H9 (cell line): ENCODE results near the gene SORCS2. TPM values are rescaled to one million over a fixed set of nuclear protein-coding genes. Genes with fewer than 3 reads are reported as not detected.

Experiments used
- DNase-seq: peaks from one replicate; pipeline ENCODE4 v3.0.0-alpha.2; 2017
- H2AFZ ChIP-seq: one replicate; pipeline ENCODE4 v1.6.1; 2013; ENCODE audit warnings: mild to moderate bottlenecking, low read length, control low read depth, moderate library complexity
- H2AK5ac ChIP-seq: 2 replicates; pipeline ENCODE4 v1.6.1; 2013; ENCODE audit warnings: low read length, control low read depth, mixed read lengths; ENCODE audit not compliant: insufficient read length
- H2BK120ac ChIP-seq: one replicate; pipeline ENCODE4 v1.6.1; 2013; ENCODE audit warnings: low read depth, mild to moderate bottlenecking, low read length, control low read depth, inconsistent platforms; ENCODE audit not compliant: poor library complexity, severe bottlenecking
- H2BK12ac ChIP-seq: 2 replicates; pipeline ENCODE4 v1.6.1; 2013; ENCODE audit warnings: low read length, control low read depth, mixed read lengths, low read depth; ENCODE audit not compliant: insufficient read length
- H2BK15ac ChIP-seq: 2 replicates; pipeline ENCODE4 v1.6.1; 2013; ENCODE audit warnings: low read depth, low read length, control low read depth
- H2BK20ac ChIP-seq: one replicate; pipeline ENCODE4 v1.6.1; 2013; ENCODE audit warnings: low read depth, mild to moderate bottlenecking, low read length, control low read depth, inconsistent platforms; ENCODE audit not compliant: poor library complexity, severe bottlenecking
- H2BK5ac ChIP-seq: 2 replicates; pipeline ENCODE4 v1.6.1; 2013; ENCODE audit warnings: low read length, control low read depth, mixed read lengths; ENCODE audit not compliant: insufficient read length
- H3K14ac ChIP-seq: 2 replicates; pipeline ENCODE4 v1.6.1; 2013; ENCODE audit warnings: low read length, control low read depth; ENCODE audit not compliant: insufficient read depth
- H3K18ac ChIP-seq: 2 replicates; pipeline ENCODE4 v1.6.1; 2013; ENCODE audit warnings: low read depth, mild to moderate bottlenecking, mixed read lengths, low read length, control low read depth; ENCODE audit not compliant: insufficient read length
- H3K23ac ChIP-seq: 2 replicates; pipeline ENCODE4 v1.6.1; 2013; ENCODE audit warnings: low read length, control low read depth, mixed read lengths, low read depth; ENCODE audit not compliant: insufficient read length
- H3K23me2 ChIP-seq: 2 replicates; pipeline ENCODE4 v1.6.1; 2013; ENCODE audit warnings: low read depth, mild to moderate bottlenecking, mixed read lengths, low read length, control low read depth; ENCODE audit not compliant: insufficient read length, poor library complexity, severe bottlenecking
- H3K27ac ChIP-seq: 2 replicates; pipeline ENCODE4 v1.5.1; 2013; ENCODE audit warnings: low read length, control low read depth, mixed read lengths, low read depth; ENCODE audit not compliant: insufficient read length
- H3K27me3 ChIP-seq: 2 replicates; pipeline ENCODE4 v1.6.1; 2013; ENCODE audit warnings: low read length, control low read depth, inconsistent platforms; ENCODE audit not compliant: insufficient read depth
- H3K4ac ChIP-seq: 2 replicates; pipeline ENCODE4 v1.6.1; 2013; ENCODE audit warnings: low read depth, mild to moderate bottlenecking, control low read depth, inconsistent platforms, low read length, moderate library complexity
- H3K4me1 ChIP-seq: 2 replicates; pipeline ENCODE4 v1.6.1; 2013; ENCODE audit warnings: low read length, control low read depth, inconsistent platforms; ENCODE audit not compliant: insufficient read depth
- H3K4me2 ChIP-seq: 2 replicates; pipeline ENCODE4 v1.6.1; 2013; ENCODE audit warnings: low read length, control low read depth, mixed read lengths; ENCODE audit not compliant: insufficient read length, insufficient read depth
- H3K56ac ChIP-seq: 2 replicates; pipeline ENCODE4 v1.6.1; 2013; ENCODE audit warnings: low read depth, mild to moderate bottlenecking, mixed read lengths, low read length, control low read depth; ENCODE audit not compliant: insufficient read length
- H3K79me1 ChIP-seq: 2 replicates; pipeline ENCODE4 v1.6.1; 2013; ENCODE audit warnings: low read depth, mild to moderate bottlenecking, moderate library complexity, low read length, control low read depth, inconsistent platforms; ENCODE audit not compliant: insufficient read depth, poor library complexity, severe bottlenecking
- H3K79me2 ChIP-seq: 2 replicates; pipeline ENCODE4 v1.6.1; 2013; ENCODE audit warnings: low read length, control low read depth, inconsistent platforms; ENCODE audit not compliant: insufficient read depth
- H3K9ac ChIP-seq: 2 replicates; pipeline ENCODE4 v1.6.1; 2013; ENCODE audit warnings: low read length, control low read depth, mixed read lengths; ENCODE audit not compliant: insufficient read length; ENCODE audit errors: extremely low read depth
- H3K9me3 ChIP-seq: one replicate; pipeline ENCODE4 v1.6.1; 2013; ENCODE audit warnings: low read depth, low read length, inconsistent platforms; ENCODE audit not compliant: control insufficient read depth
- H3T11ph ChIP-seq: one replicate; pipeline ENCODE4 v1.6.1; 2013; ENCODE audit warnings: mild to moderate bottlenecking, low read length, control low read depth, inconsistent platforms
- H4K20me1 ChIP-seq: one replicate; pipeline ENCODE4 v1.6.1; 2013; ENCODE audit not compliant: control insufficient read depth, insufficient read length, insufficient read depth
- H4K5ac ChIP-seq: 2 replicates; pipeline ENCODE4 v1.6.1; 2013; ENCODE audit warnings: low read depth, mild to moderate bottlenecking, mixed read lengths, low read length, control low read depth; ENCODE audit not compliant: insufficient read length
- H4K8ac ChIP-seq: replicated peaks from 2 replicates; pipeline ENCODE4 v1.6.1; 2013; ENCODE audit warnings: low read length, control low read depth, mixed read lengths, low read depth; ENCODE audit not compliant: insufficient read length
- H4K91ac ChIP-seq: 2 replicates; pipeline ENCODE4 v1.6.1; 2013; ENCODE audit warnings: low read depth, mild to moderate bottlenecking, moderate library complexity, mixed read lengths, low read length, control low read depth; ENCODE audit not compliant: insufficient read length
- H3K27ac Mint-ChIP-seq, 3 experiments: 2 replicates in 2 of 3; 3 replicates in 1 of 3; pipeline ENCODE4 v1.8.0; 2020 to 2021; ENCODE audit warnings: mixed read lengths in 3 of 3, mild to moderate bottlenecking in 1 of 3, moderate library complexity in 1 of 3
- H3K27me3 Mint-ChIP-seq: 2 replicates; pipeline ENCODE4 v1.8.0; 2021; ENCODE audit warnings: low read depth, mild to moderate bottlenecking, moderate library complexity, mixed read lengths
- H3K36me3 Mint-ChIP-seq, 3 experiments: 2 replicates in 2 of 3; 3 replicates in 1 of 3; pipeline ENCODE4 v1.8.0; 2020 to 2021; ENCODE audit warnings: low read depth in 3 of 3, mixed read lengths in 3 of 3; ENCODE audit not compliant: insufficient read depth in 1 of 3
- H3K4me1 Mint-ChIP-seq, 2 experiments: 2 replicates each; pipeline ENCODE4 v1.8.0; 2020; ENCODE audit warnings: mixed read lengths in 2 of 2
- H3K4me3 Mint-ChIP-seq, 2 experiments: 2 replicates in 1 of 2; 3 replicates in 1 of 2; pipeline ENCODE4 v1.8.0; 2020 to 2021; ENCODE audit warnings: mild to moderate bottlenecking in 2 of 2, mixed read lengths in 2 of 2, moderate library complexity in 1 of 2
- H3K9me3 Mint-ChIP-seq, 2 experiments: 2 replicates in 1 of 2; 3 replicates in 1 of 2; pipeline ENCODE4 v1.8.0; 2020; ENCODE audit warnings: mild to moderate bottlenecking in 2 of 2, mixed read lengths in 2 of 2, moderate library complexity in 1 of 2
- WGBS: extraction: QIAGEN DNeasy Blood & Tissue Kit; methylation state at CpG from one replicate; pipeline ENCODE4 v1.1.7; 2013; ENCODE audit warnings: missing lambda C conversion rate, low lambda C conversion rate, mixed read lengths; ENCODE audit not compliant: insufficient read length; ENCODE audit errors: extremely low coverage; 5-methylcytosine and 5-hydroxymethylcytosine counted together
- total RNA-seq: library from RNA; stranded (reverse); gene quantifications from 2 replicates; pipeline ENCODE4 v1.2.1, GENCODE V29; 2021
- TF ChIP-seq, protein P1 (sequence below): fragments of 200-600 bp; sonication (generic); conservative IDR thresholded peaks from 3 replicates; pipeline ENCODE4 v1.8.0; 2021; ENCODE audit warnings: antibody characterized with exemption, mild to moderate bottlenecking

SORCS2 gene
- total RNA-seq, 1 experiment from 2014 or later, result 0.57 TPM

DNA sequence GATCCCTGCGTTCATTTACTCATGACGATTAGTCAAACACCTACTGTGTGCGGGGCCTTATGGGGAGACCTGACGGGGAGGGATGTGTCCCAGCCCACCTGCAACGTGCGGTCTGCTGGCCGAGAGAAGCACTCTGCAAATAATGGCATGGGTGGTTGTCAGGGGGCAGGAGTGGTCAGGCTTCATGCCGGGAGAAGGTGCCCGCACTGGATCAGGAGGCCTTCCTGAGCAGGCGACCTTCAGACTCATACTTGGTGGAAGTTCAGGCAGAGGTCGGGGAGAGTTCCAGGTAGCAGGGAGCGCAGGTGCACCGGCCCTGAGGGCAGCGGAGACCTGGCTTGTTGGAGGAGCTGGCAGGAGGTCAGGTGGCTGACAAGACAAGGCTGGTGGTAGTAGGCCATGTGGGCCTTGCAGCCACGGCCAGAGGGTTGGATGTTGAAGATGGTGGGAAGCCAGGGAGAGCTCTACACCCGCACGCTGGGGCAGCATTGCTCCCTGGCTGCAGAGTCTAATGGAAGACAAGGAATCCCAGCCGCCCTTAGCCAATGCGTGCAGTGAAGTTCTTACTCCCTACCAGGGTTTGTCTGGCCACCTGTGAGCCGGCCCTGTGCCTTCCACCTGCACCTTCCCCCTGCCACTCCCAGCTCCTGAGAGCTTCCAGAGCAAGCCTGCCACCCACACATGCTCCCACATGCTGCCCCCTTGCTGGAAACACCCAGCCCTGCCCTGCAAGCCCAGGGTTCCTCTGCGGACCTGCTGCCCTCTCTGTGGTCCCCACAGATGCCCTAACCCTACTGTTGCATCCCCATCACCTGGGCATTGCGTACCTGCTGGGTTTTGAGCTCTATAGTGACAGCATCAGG is 145.1 kb downstream of the SORCS2 start:
- H3K27ac Mint-ChIP-seq, result no peak overlapping the region; a peak in 1 of 7 replicates

More for the DNA sequence above, 145.1 kb downstream of the SORCS2 start:
- peaks cover 2% of the 10 kb centered on the region for H3K23me2 ChIP-seq
- no peaks in the 10 kb centered on the region for H3K9me3 ChIP-seq
- no CpG with 5 or more reads among the region's 22 CpGs for WGBS
- Mint-ChIP-seq H3K36me3 (no peaks in the 10 kb centered on the region; a peak in 1 of 7 replicates), H3K27me3 (peaks cover 11% of the 10 kb centered on the region), H3K4me3 (no peak overlapping the region), H3K9me3 (peaks cover 4 to 5% of the 10 kb centered on the region in 2 experiments; a peak in 3 of 5 replicates), H3K4me1 (peaks cover 6 to 25% of the 10 kb centered on the region in 2 experiments)
- H2BK120ac ChIP-seq, result no peak overlapping the region
- no peak overlapping the region; the same call in 1 of the 2 replicates for H3K14ac ChIP-seq
- no peak overlapping the region for H2BK15ac ChIP-seq
- no peak overlapping the region for H4K91ac ChIP-seq
- H3K56ac ChIP-seq, result no peak overlapping the region
- no peak overlapping the region for H3K9ac ChIP-seq
- H3K27ac ChIP-seq, result no peak overlapping the region
- no peak overlapping the region for H2AK5ac ChIP-seq
- no peak overlapping the region for H2BK12ac ChIP-seq
- no peak overlapping the region for H2BK20ac ChIP-seq
- no peaks in the 10 kb centered on the region for H3K27me3 ChIP-seq
- no peak overlapping the region for H3K18ac ChIP-seq
- H3K4ac ChIP-seq, result no peak overlapping the region
- no peak overlapping the region for H2AFZ ChIP-seq
- no peak overlapping the region for H4K5ac ChIP-seq
- no peak overlapping the region for H3K23ac ChIP-seq
- H3T11ph ChIP-seq, result no peak overlapping the region
- H3K79me1 ChIP-seq, result no peaks in the 10 kb centered on the region
- TF ChIP-seq, protein P1, sequence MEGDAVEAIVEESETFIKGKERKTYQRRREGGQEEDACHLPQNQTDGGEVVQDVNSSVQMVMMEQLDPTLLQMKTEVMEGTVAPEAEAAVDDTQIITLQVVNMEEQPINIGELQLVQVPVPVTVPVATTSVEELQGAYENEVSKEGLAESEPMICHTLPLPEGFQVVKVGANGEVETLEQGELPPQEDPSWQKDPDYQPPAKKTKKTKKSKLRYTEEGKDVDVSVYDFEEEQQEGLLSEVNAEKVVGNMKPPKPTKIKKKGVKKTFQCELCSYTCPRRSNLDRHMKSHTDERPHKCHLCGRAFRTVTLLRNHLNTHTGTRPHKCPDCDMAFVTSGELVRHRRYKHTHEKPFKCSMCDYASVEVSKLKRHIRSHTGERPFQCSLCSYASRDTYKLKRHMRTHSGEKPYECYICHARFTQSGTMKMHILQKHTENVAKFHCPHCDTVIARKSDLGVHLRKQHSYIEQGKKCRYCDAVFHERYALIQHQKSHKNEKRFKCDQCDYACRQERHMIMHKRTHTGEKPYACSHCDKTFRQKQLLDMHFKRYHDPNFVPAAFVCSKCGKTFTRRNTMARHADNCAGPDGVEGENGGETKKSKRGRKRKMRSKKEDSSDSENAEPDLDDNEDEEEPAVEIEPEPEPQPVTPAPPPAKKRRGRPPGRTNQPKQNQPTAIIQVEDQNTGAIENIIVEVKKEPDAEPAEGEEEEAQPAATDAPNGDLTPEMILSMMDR, result no peak
- H2BK5ac ChIP-seq, result no peak overlapping the region
- no peaks in the 10 kb centered on the region for H3K4me1 ChIP-seq
- DNase-seq, result no peak
- no peaks in the 10 kb centered on the region for H3K79me2 ChIP-seq
- H4K8ac ChIP-seq, result no peak overlapping the region
- no peak overlapping the region for H3K4me2 ChIP-seq
- H4K20me1 ChIP-seq, result no peaks in the 10 kb centered on the region
